HG02943 (cell line): ENCODE data around the gene IGFBP1.

Source experiments
- ATAC-seq: cut with Tn5 transposase; IDR thresholded peaks from one replicate; pipeline ENCODE4 v1.9.1; 2021; ENCODE audit warnings: mild to moderate bottlenecking, low read depth, moderate library complexity; ENCODE audit not compliant: unreplicated experiment

Gene IGFBP1

GRCh38 chr7:45898222-45898621 lies 9.9 kb downstream of the IGFBP1 start:
- ATAC-seq: no peak

- ATAC-seq: no peak
Observed at GRCh38 chr7:45901566-45901965, 13.3 kb downstream of the IGFBP1 start.

GRCh38 chr7:45902820-45903219 lies 14.5 kb downstream of the IGFBP1 start:
- no peak for ATAC-seq

GRCh38 chr7:45909561-45909960 lies 21.3 kb downstream of the IGFBP1 start:
- ATAC-seq: no peak

- no peak for ATAC-seq
Observed at GRCh38 chr7:45910855-45911254, 22.6 kb downstream of the IGFBP1 start.

- ATAC-seq: no peak
Observed at GRCh38 chr7:45911311-45911710, 23.0 kb downstream of the IGFBP1 start.

GRCh38 chr7:45912972-45913371 lies 24.7 kb downstream of the IGFBP1 start:
- ATAC-seq: no peak

- no peak for ATAC-seq
Observed at GRCh38 chr7:45914911-45915310, 26.6 kb downstream of the IGFBP1 start.

- no peak for ATAC-seq
Observed at GRCh38 chr7:45915606-45916005, 27.3 kb downstream of the IGFBP1 start.

GRCh38 chr7:45917064-45917463 lies 28.8 kb downstream of the IGFBP1 start:
- ATAC-seq: no peak

GRCh38 chr7:45917658-45918057 lies 29.4 kb downstream of the IGFBP1 start:
- ATAC-seq: peak; percentile 64

GRCh38 chr7:45918556-45918955 lies 30.3 kb downstream of the IGFBP1 start:
- no peak for ATAC-seq

GRCh38 chr7:45919231-45919784 lies 31.0 kb downstream of the IGFBP1 start:
- no peak for ATAC-seq

- ATAC-seq: no peak
Observed at GRCh38 chr7:45919993-45920459, 31.7 kb downstream of the IGFBP1 start.

- no peak for ATAC-seq
Observed at GRCh38 chr7:45920502-45921380, 32.5 kb downstream of the IGFBP1 start, which contains the start of gene IGFBP3. TSS of gene IGFBP3 (minus strand) at chr7:45921272. CDS start at chr7:45921140, 132 bp downstream.

- ATAC-seq: no peak
Observed at GRCh38 chr7:45921381-45921698, 33.1 kb downstream of the IGFBP1 start.

GRCh38 chr7:45921699-45922519 lies 33.6 kb downstream of the IGFBP1 start:
- ATAC-seq: no peak

- ATAC-seq: no peak
Observed at GRCh38 chr7:45922810-45923209, 34.5 kb downstream of the IGFBP1 start.

- no peak for ATAC-seq
Observed at GRCh38 chr7:45923290-45923689, 35.0 kb downstream of the IGFBP1 start.

- no peak for ATAC-seq
Observed at GRCh38 chr7:45923818-45924217, 35.5 kb downstream of the IGFBP1 start.

- ATAC-seq: no peak
Observed at GRCh38 chr7:45924283-45924682, 36.0 kb downstream of the IGFBP1 start.
